Fibroblast of skin of right quadriceps (primary cell): ENCODE results near the gene PIGU.
"Not testable (repeated sequence)": the region's sequence is repeated elsewhere in the genome, so short reads cannot be mapped to it uniquely, and the experiment has no call there.

Source experiments
- DNase-seq: peaks from one replicate; pipeline ENCODE4 v3.0.0-alpha.2; 2013

PIGU gene, protein sequence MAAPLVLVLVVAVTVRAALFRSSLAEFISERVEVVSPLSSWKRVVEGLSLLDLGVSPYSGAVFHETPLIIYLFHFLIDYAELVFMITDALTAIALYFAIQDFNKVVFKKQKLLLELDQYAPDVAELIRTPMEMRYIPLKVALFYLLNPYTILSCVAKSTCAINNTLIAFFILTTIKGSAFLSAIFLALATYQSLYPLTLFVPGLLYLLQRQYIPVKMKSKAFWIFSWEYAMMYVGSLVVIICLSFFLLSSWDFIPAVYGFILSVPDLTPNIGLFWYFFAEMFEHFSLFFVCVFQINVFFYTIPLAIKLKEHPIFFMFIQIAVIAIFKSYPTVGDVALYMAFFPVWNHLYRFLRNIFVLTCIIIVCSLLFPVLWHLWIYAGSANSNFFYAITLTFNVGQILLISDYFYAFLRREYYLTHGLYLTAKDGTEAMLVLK

DNA sequence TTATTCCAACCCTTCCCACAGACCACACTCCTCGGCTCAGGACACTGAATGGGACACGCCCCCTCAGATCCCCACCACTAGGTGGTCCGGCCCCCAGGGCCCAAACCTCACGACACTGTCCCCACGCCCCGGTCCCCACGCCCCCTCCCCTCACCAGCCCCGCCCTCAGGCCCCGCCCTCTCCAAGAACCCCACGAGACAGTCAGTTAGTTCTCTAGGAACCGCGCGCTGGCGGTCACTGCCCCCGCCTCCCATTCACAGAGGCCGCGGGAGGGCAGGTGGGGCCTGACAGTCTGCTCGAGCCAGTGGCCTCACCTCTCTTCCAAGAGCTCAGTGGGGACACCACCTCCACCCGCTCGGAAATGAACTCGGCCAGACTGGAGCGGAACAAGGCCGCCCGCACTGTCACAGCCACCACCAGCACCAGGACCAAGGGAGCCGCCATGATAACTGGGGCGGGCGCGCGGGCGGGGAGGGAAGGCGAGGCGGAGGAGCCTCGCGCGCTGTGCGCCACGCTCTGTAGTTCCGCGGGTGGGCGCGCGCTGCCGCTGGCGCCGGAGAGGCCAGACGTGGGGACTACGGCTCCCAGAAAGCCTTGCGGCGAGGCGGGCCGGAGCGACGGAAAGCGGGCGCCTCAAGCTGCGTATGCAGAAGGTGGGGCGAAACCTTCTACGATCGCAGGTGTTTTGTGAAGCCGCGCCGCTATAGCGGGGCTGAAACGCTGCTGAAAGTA is at the start of gene PIGU:
TSS of gene PIGU (minus strand) at position 451 of the 732 bp plus-strand sequence. CDS start at position 444, 7 bp downstream.
- DNase-seq, result peak; percentile 90

DNA sequence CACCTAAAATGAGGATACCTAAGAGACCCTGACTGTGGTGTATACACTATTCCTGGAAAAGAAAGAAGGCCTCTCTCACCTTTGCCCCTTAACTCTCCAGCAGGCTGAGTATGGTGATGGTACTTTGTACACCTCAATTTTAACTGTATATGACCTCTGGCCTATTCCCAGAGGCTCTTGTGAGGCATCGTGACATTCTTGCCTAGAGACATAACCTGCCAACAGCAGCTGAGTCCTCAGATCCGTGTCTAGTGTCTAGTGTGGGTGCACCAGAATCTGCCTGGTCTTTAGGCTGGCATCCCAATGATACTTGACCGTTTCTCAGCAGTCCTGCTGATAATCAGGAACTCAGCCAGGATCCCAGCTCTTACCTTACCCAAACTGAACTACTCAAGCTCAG is 47.3 kb upstream of the PIGU start:
- DNase-seq, result no peak

DNA sequence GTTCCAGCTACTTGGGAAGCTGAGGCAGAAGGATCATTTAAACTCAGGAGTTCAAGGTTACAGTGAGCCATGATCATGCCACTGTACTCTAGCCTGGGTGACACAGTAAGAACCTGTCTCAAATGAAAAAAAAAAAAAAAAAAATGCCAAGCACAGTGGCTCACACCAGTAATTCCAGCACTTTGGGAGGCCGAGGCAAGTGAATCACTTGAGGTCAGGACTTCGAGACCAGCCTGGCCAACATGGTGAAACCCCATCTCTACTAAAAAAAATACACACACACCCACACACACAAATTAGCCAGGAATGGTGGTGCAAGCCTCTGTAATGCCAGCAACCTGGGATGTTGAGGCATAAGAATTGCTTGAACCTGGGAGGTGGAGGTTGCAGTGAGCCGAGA is 45.7 kb upstream of the PIGU start:
- DNase-seq, result not testable (repeated sequence)

DNA sequence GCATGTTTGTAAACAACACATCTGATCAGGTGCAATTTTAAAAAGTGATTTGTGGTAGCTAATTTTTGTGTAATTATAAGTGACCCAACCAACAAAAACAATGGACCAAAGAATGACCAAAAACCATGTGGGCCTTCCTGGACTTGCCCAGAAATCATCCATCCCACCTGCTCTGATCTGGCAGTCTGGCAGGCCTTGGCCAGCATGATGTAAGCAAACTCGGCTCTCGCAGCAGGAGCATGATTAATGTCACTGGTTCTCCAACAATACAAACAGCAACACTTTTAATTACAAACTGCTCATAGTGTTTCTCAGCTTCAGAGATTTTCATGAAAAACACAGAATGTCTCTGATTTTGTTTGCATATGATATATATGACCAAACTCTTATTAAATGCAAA is 43.4 kb upstream of the PIGU start:
- no peak for DNase-seq

DNA sequence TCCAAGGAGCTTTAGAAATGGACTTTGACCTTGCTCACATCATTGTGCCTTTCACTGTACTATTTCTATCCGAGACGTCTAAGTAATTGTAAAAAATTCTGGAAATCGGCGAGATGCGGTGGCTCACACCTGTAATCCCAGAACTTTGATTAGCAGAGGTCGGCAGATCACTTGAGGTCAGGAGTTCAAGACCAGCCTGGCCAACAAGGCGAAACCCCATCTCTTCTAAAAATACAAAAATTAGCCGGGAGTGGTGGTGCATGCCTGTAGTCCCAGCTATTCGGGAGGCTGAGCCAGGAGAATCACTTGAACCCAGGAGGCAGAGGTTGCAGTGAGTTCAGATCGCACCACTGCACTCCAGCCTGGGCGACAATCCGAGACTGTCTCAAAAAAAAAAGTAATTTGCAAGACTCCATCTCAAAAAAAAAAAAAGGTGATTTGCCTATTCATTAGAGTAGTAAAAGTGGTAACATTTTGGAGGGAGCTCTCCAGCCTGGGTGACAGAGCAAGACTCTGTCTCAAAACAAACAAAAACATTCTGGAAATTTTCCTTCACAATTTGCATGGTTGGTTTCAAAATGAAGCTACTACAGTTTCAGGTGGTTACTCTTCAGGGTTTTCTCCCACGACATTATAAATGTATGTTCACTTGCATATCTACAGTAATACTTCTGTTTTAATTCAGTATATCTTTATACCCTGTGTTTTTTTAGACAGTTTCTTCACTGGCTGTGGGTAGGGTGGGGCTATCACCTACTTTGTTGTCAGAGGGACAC is 42.5 kb upstream of the PIGU start:
- not testable (repeated sequence) for DNase-seq

DNA sequence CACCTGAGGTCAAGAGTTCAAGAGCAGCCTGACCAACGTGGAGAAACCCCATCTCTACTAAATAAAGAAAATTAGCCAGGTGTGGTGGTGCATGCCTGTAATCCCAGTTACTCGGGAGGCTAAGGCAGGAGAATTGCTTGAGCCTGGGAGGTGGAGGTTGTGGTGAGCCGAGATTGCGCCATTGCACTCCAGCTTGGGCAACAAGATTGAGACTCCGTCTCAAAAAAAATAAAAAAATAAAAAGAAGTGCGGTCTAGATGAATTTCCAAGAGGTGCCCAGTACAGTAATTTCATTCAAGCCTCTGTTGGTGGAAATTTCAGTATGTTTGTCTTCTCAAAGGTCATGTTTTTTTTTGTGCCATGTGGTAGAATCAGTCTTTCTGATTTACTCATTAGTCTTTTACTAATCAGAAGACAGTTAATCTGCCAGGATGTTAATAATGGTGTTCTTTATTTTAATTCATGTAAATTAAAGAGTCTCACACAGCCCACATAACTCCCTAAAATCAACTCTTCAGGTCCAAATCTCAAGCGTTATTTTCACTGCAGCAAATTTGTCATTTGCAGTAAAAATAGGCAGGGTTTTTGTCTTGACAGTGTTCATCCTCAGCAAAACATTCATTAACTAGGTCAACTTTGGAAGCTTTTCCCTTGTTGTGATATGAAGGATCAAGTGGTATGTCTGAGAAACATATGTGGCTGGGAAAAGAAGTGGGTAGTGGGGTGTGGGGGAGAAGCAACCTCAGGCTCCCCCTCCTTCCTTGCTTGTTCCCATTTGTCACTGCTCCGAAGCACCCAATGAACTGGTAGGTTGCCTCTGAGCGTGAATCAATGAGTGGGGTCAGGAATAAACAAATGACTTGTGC is 40.6 kb upstream of the PIGU start:
- DNase-seq, result no peak

DNA sequence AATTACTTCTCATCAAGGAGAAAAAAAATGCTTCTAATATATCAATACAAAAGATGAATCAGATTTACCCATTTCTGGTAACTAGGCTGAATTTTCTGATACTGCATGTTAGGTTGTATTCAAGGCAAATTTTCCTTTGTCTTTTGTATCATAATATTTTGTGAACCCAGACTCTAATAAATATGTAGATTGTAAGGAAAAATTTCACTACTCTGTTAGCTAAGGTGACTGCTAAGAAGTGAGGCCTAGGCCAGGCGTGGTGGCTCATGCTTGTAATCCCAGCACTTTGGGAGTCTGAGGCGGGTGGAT is 40.0 kb upstream of the PIGU start:
- DNase-seq, result no peak

DNA sequence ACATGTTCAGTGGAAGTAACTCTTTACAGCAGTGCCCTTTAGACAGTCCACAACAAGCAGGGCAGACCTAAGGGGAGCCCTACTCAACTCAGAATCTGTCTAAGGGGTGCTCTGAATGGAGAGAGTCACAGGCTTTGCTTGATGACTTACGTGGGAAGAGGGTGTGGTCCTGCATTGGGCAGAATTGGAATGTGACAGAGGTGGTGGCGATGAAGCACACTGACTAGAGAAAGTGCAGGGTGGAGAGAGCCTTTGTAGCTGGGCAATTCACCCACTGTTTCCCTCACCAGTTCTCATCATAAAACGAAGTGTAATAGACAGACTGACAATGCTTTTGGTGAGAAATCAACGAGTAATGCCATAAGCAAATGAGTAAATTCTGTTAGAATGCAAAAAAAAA is 38.5 kb upstream of the PIGU start:
- DNase-seq, result no peak

DNA sequence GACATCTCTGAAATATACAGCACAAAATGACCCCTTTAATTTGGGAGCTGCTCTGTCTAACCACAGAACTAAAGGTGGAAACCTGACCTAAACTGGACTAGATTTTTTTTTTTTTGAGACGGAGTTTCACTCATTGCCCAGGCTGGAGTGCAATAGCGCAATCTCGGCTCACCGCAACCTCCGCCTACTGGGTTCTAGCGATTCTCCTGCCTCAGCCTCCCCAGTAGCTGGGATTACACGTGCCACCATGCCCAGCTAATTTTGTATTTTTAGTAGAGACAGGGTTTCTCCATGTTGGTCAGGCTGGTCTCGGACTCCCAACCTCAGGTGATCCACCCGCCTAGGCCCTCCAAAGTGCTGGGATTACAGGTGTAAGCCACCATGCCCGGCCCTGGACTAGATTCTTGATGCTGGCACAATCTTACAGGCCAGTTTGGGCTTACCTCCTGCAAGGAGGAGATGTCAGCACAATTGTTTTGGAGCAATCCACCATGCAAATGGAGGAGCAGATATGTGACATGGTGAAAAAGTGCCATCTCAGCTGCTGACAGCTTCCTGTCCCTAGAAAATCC is 37.1 kb upstream of the PIGU start:
- not testable (repeated sequence) for DNase-seq

DNA sequence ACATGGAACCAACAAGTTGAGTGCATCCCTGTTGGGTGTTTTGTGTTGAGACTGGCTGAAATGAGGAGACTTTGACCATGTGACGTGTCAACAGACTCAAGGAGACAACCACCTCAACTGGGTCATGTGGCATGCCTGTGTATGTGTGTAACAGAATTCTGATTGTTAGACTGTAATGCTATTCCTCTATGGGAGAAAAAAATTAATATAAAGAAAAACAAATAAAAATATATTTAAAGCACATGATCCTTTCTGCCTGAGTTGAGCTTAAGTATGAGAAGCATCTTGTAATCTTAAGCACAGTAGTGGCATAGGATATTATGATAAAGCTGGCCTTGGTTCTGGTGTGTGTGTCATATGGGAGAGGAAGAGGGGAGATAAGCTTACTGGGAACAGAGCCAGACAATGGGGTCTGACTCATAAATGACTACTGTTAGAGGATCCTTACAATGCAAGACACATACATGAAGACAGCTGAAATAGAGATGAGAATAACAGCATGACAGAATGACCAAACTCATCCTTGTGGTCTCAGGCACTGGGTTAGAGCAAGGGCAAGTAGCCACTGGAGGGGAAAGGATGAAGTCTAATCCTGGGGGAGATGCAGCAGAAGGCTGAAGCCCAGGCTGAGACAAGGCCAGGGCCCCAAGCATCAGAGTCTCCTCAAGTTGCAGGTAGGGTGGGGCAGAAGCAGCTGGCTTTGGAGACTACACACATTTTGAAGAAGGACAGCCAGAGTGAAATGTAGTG is 36.5 kb upstream of the PIGU start:
- DNase-seq, result peak; percentile 98

DNA sequence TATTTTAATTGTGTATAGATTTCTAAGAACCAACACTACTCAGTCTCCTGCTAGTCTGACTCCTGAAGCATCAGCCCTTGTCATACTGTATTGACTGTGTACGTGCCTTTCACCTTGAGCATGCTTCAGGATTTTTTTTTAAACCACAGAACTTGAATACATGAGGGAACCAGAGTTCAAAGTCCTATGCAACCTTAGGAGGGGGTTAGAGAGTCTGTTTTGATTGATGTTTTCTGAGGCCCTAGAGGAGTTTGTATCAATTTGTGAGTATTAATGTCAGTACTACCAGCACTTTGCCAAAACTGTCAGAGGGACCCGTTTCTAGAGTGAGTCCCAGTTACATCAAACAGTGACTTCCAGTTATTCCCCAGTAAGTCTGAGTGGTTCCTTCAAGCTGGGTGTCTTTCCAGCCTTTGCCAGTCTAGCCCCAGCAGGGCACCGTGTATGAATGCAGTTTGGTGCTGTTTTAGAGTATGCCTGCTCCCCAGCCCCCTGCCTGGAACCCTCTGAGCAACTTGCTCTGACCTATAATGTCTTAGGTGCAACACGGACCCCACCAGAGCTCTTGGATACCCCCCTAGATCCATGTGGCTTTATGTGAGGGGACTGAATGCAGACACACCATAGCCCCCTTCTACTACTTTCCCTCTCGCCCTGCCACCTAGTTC is 35.8 kb upstream of the PIGU start:
- no peak for DNase-seq

DNA sequence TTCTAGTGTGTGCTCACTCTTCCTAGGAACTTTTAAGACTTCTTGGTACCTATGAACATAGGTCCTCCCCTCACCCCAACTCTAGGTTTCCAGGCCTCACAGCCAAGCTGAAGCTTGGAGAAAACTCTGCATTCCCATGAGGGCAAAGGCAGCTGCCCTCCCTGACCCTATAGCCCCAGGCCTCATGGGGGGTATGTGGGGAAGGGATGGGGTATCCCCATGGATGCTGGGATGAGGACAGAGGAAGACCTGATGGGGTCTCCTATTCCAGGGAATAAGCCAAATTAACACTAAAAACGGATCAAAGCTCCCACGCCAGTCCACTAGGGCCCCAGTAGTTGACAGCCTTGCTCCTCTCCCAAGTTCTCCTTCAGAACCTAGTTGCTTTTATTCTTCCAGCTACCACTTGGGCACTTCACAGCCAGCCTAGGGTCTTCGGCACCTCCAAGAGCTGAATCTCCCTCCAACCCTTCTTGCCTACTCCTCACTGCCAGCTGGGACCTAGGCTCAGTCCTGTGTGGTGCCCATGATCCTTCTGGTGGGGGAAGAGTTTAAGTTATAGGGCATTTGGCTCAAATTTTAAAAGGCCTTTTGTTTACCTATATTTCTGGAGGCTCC is 35.0 kb upstream of the PIGU start:
- no peak for DNase-seq

DNA sequence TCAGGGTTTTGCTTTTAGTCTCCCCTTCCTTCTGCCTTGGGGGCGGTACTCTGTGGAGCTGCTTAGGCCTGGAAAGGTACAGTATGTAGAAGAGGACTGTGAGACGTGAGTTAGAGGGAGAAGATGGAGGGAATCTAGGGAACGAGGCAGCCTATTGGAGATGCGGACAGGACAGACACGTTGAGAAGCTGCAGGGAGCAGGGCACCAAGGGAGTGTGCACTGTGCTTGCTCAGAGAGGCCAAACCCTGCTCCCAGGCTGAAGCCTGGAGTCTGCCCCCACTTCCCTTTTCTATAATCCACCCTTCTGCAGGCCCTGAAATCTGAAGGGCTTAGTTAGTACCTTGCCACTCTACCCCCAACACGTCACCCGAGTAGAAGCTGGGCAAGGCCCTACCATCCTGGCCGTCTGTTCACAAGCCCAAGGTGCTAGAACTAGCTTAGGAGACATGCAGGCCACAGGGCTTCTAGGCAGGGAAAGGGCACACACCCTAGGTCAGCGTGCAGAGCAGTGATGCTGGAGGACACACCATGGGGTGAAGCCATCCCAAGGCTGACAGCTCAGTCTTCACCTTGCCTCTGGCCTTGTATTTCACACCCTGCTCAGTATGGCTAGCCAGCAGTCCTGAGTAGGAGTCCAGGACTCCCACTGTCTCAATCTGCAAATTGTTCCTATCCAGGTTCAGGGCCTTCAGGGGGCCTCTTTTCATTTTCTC is 34.1 kb upstream of the PIGU start:
- no peak for DNase-seq

DNA sequence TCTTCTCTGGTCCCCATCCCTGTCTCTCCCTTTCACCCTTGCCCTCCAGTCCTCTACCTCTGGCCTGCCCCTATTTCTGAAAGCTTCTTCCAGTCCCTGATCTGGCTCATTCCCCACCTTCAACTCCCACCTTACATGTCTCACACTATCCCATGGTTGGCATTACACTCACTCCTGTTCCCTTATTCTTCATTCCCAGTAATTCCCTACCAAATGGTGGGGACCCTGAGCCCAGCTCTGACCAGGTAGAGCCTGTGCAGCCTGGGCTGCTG is 33.6 kb upstream of the PIGU start:
- no peak for DNase-seq

DNA sequence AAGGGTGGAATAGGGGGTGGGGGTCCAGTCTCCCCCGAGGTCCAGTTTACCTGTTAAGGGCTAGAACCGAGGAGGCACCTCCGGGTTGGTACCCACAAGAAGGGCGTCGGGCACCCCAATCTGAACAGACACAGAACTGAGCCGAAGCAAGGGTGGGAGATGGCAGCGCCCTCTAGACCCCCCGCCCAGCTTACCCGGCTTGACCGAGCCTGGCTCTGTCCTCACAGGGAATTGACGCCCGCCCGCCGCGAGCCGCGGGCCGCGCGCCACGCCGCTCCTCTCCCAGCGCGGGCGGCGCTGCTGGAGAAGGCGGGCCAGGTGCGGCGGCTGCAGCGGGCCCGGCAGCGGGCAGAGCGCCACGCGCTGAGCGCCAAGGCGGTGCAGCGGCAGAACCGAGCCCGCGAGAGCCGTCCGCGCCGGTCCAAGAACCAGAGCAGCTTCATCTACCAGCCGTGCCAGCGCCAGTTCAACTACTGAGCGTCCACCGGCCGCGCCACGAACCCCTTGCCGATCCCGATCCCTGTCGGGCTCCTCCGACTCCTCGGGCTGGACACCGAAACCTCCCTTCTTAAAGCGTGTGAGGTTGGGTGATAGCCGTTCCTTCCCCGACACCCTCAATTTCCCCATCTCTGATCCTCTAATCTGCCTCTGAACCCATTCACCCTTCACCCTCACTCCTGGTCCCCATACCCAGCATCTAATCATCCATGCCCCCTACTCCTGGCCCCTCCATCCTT is 33.1 kb upstream of the PIGU start:
- DNase-seq, result peak; percentile 68

DNA sequence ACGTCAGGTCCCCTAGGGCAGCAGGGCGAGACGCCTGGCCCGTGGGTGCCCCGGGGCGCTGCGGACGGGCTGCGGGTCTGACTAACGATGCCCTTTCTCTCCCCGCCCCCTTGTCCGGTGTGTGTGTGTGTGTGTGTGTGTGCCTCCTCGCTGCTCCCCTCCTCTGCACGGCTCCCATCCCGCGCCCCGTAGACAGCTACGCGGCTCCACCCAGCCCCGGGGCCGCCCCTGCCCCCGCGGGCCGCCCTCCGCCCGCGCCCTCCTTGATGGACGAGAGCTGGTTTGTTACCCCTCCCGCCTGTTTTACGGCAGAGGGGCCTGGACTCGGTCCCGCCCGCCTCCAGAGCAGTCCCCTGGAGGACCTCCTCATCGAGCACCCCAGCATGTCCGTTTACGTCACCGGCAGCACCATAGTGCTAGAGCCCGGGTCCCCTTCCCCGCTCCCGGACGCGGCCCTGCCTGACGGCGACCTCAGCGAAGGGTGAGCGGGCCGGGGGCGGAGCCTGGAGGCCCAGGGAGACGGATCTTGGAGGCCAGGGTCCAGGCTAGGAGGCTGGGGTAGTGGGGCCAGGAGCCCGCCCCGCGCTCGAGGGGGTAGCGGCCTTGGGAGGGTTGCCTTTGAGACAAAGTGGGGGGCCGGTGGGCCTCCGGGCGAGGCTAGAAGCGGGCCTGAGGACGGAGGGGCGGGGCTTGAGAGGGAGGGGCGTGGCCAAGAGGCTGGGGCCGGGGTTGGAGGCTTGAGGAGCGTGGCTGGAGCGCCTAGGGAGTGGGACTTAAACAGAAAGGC is 32.3 kb upstream of the PIGU start:
- DNase-seq, result peak; percentile 76

DNA sequence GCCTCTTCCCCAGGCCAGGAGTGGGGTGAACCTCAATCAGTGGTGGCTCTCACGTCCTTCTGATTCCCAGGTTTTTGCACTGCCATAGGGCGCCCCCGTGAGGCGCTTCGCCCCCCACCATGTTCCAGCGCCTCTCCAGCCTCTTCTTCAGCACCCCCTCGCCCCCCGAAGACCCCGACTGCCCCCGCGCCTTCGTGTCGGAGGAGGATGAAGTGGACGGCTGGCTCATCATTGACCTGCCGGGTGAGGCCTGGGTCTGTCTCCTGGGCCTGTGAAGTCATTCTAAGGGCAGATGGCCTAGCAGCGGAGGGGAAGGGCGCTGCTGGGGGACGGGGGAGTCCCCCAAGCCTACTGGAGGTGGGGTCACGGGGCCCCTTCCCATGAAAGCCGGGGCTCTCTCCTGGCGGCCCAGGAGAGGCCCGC is 31.7 kb upstream of the PIGU start:
- DNase-seq, result peak; percentile 29
